Left ventricle myocardium inferior (tissue), 1 donor: Measurements from ENCODE around the gene VEGFB. TPM values are rescaled to one million over a fixed set of nuclear protein-coding genes. Genes with fewer than 3 reads are reported as not detected.
A peak's percentile ranks its signal among the peaks of the same experiment; 100 is the strongest.

Experiments
- DNase-seq: peaks from one replicate; pipeline ENCODE4 v3.0.0-alpha.2; 2020
- H3K27ac ChIP-seq: fragments of 200-600 bp; replicated peaks from 2 replicates; pipeline ENCODE4 v1.8.0; 2021
- H3K27me3 ChIP-seq: fragments of 200-600 bp; 2 replicates; pipeline ENCODE4 v1.8.0; 2021; ENCODE audit warnings: low read depth
- H3K36me3 ChIP-seq: fragments of 200-600 bp; 2 replicates; pipeline ENCODE4 v1.8.0; 2021
- H3K4me1 ChIP-seq: fragments of 200-600 bp; 2 replicates; pipeline ENCODE4 v1.8.0; 2021
- H3K4me3 ChIP-seq: fragments of 200-600 bp; 2 replicates; pipeline ENCODE4 v1.8.0; 2021; ENCODE audit warnings: mild to moderate bottlenecking, moderate library complexity
- H3K9me3 ChIP-seq: fragments of 200-600 bp; replicated peaks from 2 replicates; pipeline ENCODE4 v1.8.0; 2021
- CTCF ChIP-seq: fragments of 200-600 bp; IDR thresholded peaks from 2 replicates; pipeline ENCODE4 v1.8.0; 2021; ENCODE audit warnings: antibody characterized with exemption, mild to moderate bottlenecking, borderline replicate concordance
- intact Hi-C: fragments of 100-400 bp; cut with micrococcal nuclease; formaldehyde crosslinking; loops from one replicate; pipeline ENCODE4 v1.11.0; 2022
- total RNA-seq: library from RNA; stranded (reverse); fragmentation: NEBNext Ultra II Directional; extraction: Animal tissue kit (Norgen Biotek cat#: 25700); gene quantifications from one replicate; pipeline ENCODE4 v1.2.1, GENCODE V29; 2021
- donor health status: DM: no; HTN: yes; CAD: no; lungs with severe emphysema.

The VEGFB gene
- total RNA-seq, 1 donor from 2014 or later: 272 TPM

- peak overlapping the region; percentile 84 for H3K4me3 ChIP-seq
- peaks cover 34% of the 10 kb centered on the region for H3K36me3 ChIP-seq
- no peaks in the 10 kb centered on the region for H3K27me3 ChIP-seq
- no peaks in the 10 kb centered on the region for H3K9me3 ChIP-seq
- H3K27ac ChIP-seq: peak overlapping the region; percentile 100
- peak; percentile 51 for DNase-seq
- peaks cover 64% of the 10 kb centered on the region for H3K4me1 ChIP-seq
- peak; percentile 7 for TF ChIP-seq CTCF
- intact Hi-C loops: no loop called here
Observed at GRCh38 chr11:64241491-64242374, 7.3 kb downstream of the VEGFB start.

GRCh38 chr11:64243236-64243854 lies 9.0 kb downstream of the VEGFB start:
- Histone ChIP-seq H3K27ac (peak overlapping the region; percentile 100), H3K4me3 (peak overlapping the region; percentile 84), H3K4me1 (peaks cover 70% of the 10 kb centered on the region), H3K36me3 (peaks cover 21% of the 10 kb centered on the region), H3K9me3 (no peaks in the 10 kb centered on the region), H3K27me3 (no peaks in the 10 kb centered on the region)
- no peak for DNase-seq
- intact Hi-C loops: no loop called here
- TF ChIP-seq CTCF: no peak

GRCh38 chr11:64244107-64244506 lies 9.7 kb downstream of the VEGFB start:
- no peak for DNase-seq
- Histone ChIP-seq H3K4me1 (peaks cover 70% of the 10 kb centered on the region), H3K4me3 (no peak overlapping the region), H3K36me3 (peaks cover 17% of the 10 kb centered on the region), H3K9me3 (no peaks in the 10 kb centered on the region), H3K27me3 (no peaks in the 10 kb centered on the region), H3K27ac (peak overlapping the region; percentile 100)
- TF ChIP-seq CTCF: no peak
- intact Hi-C loops: no loop called here

GRCh38 chr11:64244966-64245365 lies 10.6 kb downstream of the VEGFB start:
- Histone ChIP-seq H3K4me1 (peaks cover 66% of the 10 kb centered on the region), H3K9me3 (no peaks in the 10 kb centered on the region), H3K36me3 (peaks cover 14% of the 10 kb centered on the region), H3K27me3 (no peaks in the 10 kb centered on the region), H3K4me3 (peak overlapping the region; percentile 88), H3K27ac (peak overlapping the region; percentile 97)
- TF ChIP-seq CTCF: no peak
- no peak for DNase-seq
- intact Hi-C loops: no loop called here

GRCh38 chr11:64245401-64245796 lies 11.0 kb downstream of the VEGFB start:
- no peak for TF ChIP-seq CTCF
- Histone ChIP-seq H3K4me3 (peak overlapping the region; percentile 88), H3K27ac (peak overlapping the region; percentile 97), H3K27me3 (no peaks in the 10 kb centered on the region), H3K9me3 (no peaks in the 10 kb centered on the region), H3K36me3 (peaks cover 14% of the 10 kb centered on the region), H3K4me1 (peaks cover 63% of the 10 kb centered on the region)
- intact Hi-C loops: no loop called here
- DNase-seq: no peak
